K562 (cell line): ENCODE results near the gene PDE4A.

Source experiments
- CTCF ChIP-seq, 3 experiments: IDR thresholded peaks in 2 of 3; conservative IDR thresholded peaks in 1 of 3; 2 replicates each; pipeline ENCODE4 v1.5.1; 2011 to 2012; ENCODE audit warnings: low read length in 3 of 3, mild to moderate bottlenecking in 3 of 3, control low read depth in 2 of 3, improper control_type of control experiment in 1 of 3, inconsistent platforms in 1 of 3, low read depth in 1 of 3, mixed read lengths in 1 of 3, moderate library complexity in 1 of 3; ENCODE audit not compliant: insufficient read depth in 2 of 3
- MCM7 ChIP-seq, 2 experiments: fragments of 450-650 bp; IDR thresholded peaks; 2 replicates each; pipeline ENCODE4 v1.6.1; 2016 to 2018
- MYC ChIP-seq, 2 experiments: fragments of 250-450 bp in 1 of 2; sonication (Bioruptor Pico) in 1 of 2; IDR thresholded peaks; 2 replicates each; pipeline versions ENCODE4 v1.5.1 to v1.6.1; 2012 to 2021; ENCODE audit warnings: low read depth in 2 of 2, borderline replicate concordance in 1 of 2, improper control_type of control experiment in 1 of 2, low read length in 1 of 2, mild to moderate bottlenecking in 1 of 2, moderate library complexity in 1 of 2
- RAD21 ChIP-seq, 2 experiments: fragments of 250-450 bp in 1 of 2; fragments of 450-650 bp in 1 of 2; sonication (Bioruptor Pico) in 1 of 2; formaldehyde crosslinking in 1 of 2; IDR thresholded peaks in 1 of 2; conservative IDR thresholded peaks in 1 of 2; 2 replicates each; pipeline versions ENCODE4 v1.4.0 to v1.8.0; 2020 to 2022; ENCODE audit warnings: mild to moderate bottlenecking in 2 of 2, moderate library complexity in 1 of 2
- SMAD1 ChIP-seq: fragments of 150-350 bp; IDR thresholded peaks from 2 replicates; pipeline ENCODE4 v1.6.1; 2014; ENCODE audit warnings: low read length, low read depth; ENCODE audit not compliant: partially characterized antibody

DNA sequence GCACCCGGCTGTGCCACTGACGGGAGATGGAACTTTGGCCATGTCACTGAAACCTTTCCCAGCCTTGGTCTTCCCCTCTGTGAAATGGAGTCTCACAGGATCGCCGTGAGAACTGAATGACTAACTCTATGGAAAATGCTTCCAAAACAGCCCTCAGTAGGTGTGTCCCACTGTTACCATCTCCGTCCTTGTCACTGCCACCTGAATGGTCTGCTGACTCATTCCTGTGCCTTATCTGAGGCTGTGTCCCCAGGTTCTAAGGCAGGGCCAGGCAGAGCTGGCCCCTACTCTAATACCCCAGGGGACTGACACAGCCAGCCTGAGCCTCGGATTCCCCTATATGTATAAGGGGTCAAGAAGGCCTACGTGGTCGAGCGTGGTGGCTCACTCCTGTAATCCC is 21.5 kb upstream of the PDE4A start:
- TF ChIP-seq RAD21 (CRISPR knock-in tag; conservative IDR thresholded peaks at IDR 0.05 in 1 of 2, IDR thresholded peaks at IDR 0.05 in 1 of 2) (no peak), MYC (IDR thresholded peaks at IDR 0.05; ENCODE audit: low read depth, low read length) (no peak), MYC (CRISPR knock-in tag; IDR thresholded peaks at IDR 0.05; ENCODE audit: borderline replicate concordance, low read depth) (no peak), MCM7 (IDR thresholded peaks at IDR 0.05) (no peak), CTCF (IDR thresholded peaks at IDR 0.05 in 2 of 3, conservative IDR thresholded peaks at IDR 0.05 in 1 of 3; ENCODE audit: insufficient read depth in 2 of 3, low read depth in 1 of 3, low read length in 3 of 3) (no peak), SMAD1 (no peak)
